Measurements from ENCODE around the gene TOX3.

DNA sequence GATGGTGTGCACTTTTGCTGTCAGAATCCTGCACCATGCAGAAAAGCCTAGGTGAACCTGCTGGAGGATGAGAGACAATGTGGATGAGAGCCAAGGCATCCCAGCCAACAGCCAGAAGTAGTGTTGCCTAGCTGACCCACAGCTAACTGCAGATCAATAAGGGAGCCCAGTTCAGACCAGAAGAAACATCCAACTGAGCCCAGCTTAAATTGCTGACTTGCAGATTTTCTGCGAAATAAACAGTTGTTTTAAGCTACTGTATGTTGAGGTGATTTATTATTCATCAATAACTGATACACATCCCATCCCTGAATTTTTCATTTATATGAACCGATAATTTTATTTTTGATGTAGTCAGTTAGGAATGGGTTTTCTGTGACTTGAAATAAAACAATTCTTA lies 39.2 kb upstream of the TOX3 start:
- TF ChIP-seq ARNTL (CRISPR knock-in tag; IDR thresholded peaks at IDR 0.05; ENCODE audit: borderline replicate concordance, low read depth) (no peak), TCF4 (CRISPR knock-in tag; IDR thresholded peaks at IDR 0.05; ENCODE audit: borderline replicate concordance) (no peak), GLIS3 (CRISPR knock-in tag; IDR thresholded peaks at IDR 0.05) (no peak)
- TF ChIP-seq, protein P1, sequence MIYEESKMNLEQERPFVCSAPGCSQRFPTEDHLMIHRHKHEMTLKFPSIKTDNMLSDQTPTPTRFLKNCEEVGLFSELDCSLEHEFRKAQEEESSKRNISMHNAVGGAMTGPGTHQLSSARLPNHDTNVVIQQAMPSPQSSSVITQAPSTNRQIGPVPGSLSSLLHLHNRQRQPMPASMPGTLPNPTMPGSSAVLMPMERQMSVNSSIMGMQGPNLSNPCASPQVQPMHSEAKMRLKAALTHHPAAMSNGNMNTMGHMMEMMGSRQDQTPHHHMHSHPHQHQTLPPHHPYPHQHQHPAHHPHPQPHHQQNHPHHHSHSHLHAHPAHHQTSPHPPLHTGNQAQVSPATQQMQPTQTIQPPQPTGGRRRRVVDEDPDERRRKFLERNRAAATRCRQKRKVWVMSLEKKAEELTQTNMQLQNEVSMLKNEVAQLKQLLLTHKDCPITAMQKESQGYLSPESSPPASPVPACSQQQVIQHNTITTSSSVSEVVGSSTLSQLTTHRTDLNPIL (CRISPR knock-in tag; IDR thresholded peaks at IDR 0.05; ENCODE audit: low read depth), result no peak
- TF ChIP-seq, protein P2, sequence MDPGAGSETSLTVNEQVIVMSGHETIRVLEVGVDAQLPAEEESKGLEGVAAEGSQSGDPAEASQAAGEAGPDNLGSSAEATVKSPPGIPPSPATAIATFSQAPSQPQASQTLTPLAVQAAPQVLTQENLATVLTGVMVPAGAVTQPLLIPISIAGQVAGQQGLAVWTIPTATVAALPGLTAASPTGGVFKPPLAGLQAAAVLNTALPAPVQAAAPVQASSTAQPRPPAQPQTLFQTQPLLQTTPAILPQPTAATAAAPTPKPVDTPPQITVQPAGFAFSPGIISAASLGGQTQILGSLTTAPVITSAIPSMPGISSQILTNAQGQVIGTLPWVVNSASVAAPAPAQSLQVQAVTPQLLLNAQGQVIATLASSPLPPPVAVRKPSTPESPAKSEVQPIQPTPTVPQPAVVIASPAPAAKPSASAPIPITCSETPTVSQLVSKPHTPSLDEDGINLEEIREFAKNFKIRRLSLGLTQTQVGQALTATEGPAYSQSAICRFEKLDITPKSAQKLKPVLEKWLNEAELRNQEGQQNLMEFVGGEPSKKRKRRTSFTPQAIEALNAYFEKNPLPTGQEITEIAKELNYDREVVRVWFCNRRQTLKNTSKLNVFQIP (CRISPR knock-in tag; IDR thresholded peaks at IDR 0.05; ENCODE audit: borderline replicate concordance, low read depth), result no peak
